Epithelial cell of prostate (primary cell): ENCODE measurements around the gene PIEZO2.

Experiments used
- DNase-seq: peaks from one replicate; pipeline ENCODE4 v3.0.0-alpha.2; 2011; ENCODE audit warnings: low read depth, low spot score
- H3K27ac ChIP-seq: fragments of 450-650 bp; 2 replicates; pipeline ENCODE4 v1.5.1; 2017; ENCODE audit warnings: mild to moderate bottlenecking

The PIEZO2 gene

GRCh38 chr18:10834128-10834815 lies 315.1 kb downstream of the PIEZO2 start:
- DNase-seq: no peak
- H3K27ac ChIP-seq: no peak overlapping the region

- no peak for DNase-seq
- H3K27ac ChIP-seq: no peak overlapping the region
Observed at GRCh38 chr18:10833656-10834055, 315.7 kb downstream of the PIEZO2 start.

- no peak for DNase-seq
- no peak overlapping the region for H3K27ac ChIP-seq
Observed at GRCh38 chr18:10826400-10826799, 323.0 kb downstream of the PIEZO2 start.

- H3K27ac ChIP-seq: no peak overlapping the region
- DNase-seq: no peak
Observed at GRCh38 chr18:10822456-10822855, 326.9 kb downstream of the PIEZO2 start.

DNA sequence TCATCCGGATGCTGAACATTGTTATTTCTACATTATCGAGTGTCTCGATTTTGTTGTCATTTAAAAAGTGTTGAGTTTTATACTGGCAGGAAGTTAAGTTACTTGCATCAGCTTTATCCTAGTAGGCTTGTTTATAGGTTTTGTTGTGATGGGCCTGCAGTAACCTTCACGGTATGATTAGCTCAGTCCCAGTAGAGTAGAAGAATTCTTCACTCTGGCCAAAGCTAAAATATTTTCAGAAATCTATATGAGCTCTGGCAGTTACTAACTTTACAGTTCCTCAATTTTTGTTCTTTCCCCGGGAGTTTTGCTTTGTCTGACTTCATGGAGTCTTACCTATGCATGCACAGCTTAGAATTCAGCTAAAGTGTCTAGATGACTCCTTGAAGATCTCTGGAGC lies 328.7 kb downstream of the PIEZO2 start:
- DNase-seq: no peak
- H3K27ac ChIP-seq: no peak overlapping the region

- DNase-seq: no peak
Observed at GRCh38 chr18:10814336-10814735, 335.0 kb downstream of the PIEZO2 start.

GRCh38 chr18:10805587-10806118 lies 343.7 kb downstream of the PIEZO2 start:
- H3K27ac ChIP-seq: no peak overlapping the region
- DNase-seq: no peak

More at GRCh38 chr18:10814336-10814735, 335.0 kb downstream of the PIEZO2 start:
- H3K27ac ChIP-seq: no peak overlapping the region

DNA sequence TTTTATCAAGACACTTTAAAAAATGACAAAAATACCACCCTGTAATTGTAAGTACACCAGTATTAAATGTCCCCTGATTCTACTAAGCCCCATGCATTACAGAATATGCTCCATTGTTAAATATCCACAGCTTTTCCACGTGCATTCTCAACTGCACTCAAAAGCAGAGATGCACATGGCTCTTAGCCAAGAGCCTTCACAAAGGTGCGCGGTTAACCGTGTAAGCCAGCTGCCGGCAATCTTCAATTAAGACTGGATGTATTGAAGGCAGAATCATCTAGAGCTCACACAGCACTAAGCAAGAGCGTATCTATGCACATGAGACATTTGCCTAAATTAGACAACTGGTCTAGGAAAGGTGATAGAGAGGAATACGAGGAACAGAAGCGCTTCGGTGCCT lies 345.2 kb downstream of the PIEZO2 start:
- no peak overlapping the region for H3K27ac ChIP-seq
- DNase-seq: no peak

DNA sequence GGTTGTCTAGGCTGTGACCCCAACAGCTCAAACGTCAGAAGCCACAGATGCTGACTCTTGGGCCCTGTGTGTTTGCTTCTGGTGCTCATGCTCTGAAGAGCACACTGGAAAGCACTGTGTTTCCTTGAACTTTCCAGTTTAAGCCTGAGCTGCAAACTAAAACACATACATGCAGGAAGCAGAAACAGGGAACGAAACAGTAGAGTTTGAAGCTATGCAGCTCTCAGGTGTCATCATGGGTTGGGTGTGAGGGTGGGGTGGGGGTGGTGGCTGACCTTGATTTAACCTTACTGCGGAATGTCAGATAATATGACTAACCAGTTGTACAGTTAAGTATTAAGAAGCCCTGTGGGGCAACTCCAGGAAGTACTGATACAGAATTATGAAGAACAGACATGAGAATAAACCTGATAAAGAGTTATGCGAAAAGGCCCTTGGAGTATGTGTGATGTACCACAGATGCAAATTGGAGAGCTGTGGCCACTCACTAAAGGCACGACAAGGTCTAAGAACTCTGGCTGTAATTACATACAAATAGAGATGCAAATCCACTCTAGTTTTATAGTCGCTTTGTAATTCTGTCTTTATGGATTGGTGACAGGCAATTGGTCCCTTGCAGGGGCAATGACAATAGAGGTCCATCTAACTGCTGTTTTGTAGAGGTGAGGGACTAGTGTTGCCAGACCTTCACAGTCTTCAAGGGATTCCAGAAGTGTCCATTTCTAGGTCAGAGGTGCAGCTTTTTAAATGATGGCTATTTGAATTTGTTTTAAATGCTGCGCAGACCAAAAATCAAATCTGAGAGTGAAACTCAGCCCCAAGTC lies 350.4 kb downstream of the PIEZO2 start:
- peak; percentile 5 for DNase-seq
- H3K27ac ChIP-seq: no peak overlapping the region

DNA sequence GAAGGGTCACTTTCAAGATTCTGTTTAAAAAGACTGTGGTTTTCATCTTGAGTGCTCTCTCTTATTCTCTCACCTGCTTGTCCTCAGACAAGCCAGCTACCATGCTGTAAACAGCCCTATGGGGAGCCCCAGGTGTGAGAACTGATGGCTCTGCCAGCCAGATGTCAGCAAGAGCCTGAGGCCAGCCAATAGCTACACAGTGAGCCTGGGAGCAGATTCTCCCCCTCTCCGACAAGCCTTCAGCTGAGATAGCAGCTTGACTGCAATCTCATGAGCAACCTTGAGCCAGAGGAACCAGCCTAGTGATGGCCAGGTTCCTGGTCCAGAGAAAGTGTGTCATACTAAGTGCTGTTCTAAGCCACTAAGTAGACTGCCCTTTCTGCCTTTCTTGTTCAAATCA lies 351.5 kb downstream of the PIEZO2 start:
- DNase-seq: no peak
- H3K27ac ChIP-seq: no peak overlapping the region

DNA sequence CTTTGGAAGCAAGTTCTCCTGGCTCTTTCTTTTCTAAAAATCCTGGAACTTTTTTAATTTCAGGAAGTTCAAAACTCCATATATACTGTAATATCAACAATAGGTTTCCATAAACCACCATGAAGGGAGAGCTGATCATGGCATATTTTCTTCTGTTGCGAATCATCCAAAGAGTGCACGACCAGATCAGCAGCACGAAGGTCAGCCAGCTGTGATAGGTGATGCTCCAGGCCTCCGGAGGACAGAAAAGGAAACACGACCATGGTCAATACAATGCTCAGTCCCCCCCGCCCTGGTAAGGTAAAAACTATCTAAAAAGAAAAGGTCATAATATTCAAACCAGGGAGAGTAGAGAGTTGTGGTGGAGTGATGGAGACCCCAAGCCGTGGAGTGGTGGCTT lies 354.6 kb downstream of the PIEZO2 start:
- DNase-seq: no peak
- H3K27ac ChIP-seq: no peak overlapping the region

GRCh38 chr18:10793730-10794370 lies 355.5 kb downstream of the PIEZO2 start:
- no peak overlapping the region for H3K27ac ChIP-seq
- DNase-seq: no peak

DNA sequence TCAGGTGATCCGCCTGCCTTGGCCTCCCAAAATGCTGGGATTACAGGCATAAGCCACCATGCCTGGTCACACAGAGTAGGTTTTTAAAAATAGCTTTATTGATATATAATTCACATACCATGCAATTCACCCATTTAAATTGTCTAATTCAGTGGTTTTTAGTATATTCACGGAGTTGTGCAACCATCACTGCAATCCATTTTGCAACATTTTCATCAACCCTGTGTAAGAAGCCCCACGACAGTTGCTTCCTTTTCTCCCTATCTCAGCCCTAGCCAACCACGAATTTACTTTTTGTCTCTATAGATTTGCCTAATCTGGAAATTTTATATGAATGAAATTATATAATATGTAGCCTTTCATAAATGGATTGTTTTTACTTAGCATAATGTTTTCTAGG lies 357.2 kb downstream of the PIEZO2 start:
- H3K27ac ChIP-seq: no peak overlapping the region
- DNase-seq: no peak

GRCh38 chr18:10791169-10791831 lies 358.1 kb downstream of the PIEZO2 start:
- no peak for DNase-seq
- H3K27ac ChIP-seq: no peak overlapping the region

DNA sequence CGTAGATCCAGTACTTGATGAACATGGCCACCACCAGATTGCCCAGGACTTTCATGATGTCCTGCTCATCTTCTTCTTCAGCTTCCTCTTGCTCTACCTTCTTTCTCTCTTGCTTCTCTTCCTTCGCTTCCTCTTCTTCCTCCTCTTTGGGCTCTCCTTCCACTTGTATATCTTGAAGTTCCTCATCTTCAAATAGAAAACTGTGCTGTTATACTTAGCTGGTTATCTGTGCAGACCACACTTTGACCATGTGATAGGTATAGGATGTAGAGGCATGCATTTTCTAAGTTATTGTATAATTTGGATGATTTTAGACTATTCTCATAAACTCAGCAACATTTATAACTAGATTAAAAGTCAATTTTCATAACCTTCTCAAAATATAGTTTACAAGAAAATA lies 360.2 kb downstream of the PIEZO2 start:
- H3K27ac ChIP-seq: no peak overlapping the region
- DNase-seq: no peak

DNA sequence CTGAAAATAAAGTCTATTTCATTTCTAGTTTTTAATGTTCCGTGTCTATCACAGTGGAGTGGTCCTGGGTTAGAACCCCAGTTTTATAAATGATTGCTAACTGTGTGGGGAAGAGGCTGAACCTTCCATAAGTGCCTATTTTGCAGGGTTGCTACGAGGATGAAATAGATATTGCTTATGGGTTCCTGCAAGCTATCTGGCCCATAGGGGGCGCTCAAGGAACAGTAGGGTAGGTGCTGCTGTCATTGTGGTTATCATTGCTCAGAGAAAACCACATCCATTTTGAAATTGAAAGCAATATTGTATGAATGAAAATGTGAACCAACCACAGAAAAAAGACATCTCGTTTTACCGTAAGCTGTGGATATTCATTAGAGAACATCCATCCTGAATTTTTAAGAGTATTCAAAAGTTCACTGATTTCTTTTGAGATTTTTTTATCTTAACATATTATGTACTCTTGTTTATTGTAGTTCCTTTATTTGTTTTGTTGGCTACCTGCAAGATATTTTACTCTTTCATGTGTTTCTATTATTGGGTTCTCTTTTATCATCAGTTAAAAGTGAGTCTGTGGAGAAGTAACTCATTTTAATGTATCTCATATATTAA lies 362.0 kb downstream of the PIEZO2 start:
- peak; percentile 27 for DNase-seq
- no peak overlapping the region for H3K27ac ChIP-seq

- no peak for DNase-seq
- no peak overlapping the region for H3K27ac ChIP-seq
Observed at GRCh38 chr18:10785798-10786197, 363.6 kb downstream of the PIEZO2 start.

GRCh38 chr18:10784596-10785202 lies 364.7 kb downstream of the PIEZO2 start:
- H3K27ac ChIP-seq: no peak overlapping the region
- no peak for DNase-seq

- DNase-seq: no peak
- no peak overlapping the region for H3K27ac ChIP-seq
Observed at GRCh38 chr18:10783941-10784340, 365.4 kb downstream of the PIEZO2 start.

GRCh38 chr18:10776493-10776892 lies 372.9 kb downstream of the PIEZO2 start:
- DNase-seq: no peak
- no peak overlapping the region for H3K27ac ChIP-seq
